HS-27A (cell line): ENCODE data around the gene SERPINA4.

Experiments used
- DNase-seq: peaks from one replicate; pipeline ENCODE4 v3.0.0-alpha.2; 2012; ENCODE audit warnings: low read depth, missing footprints

Gene SERPINA4

DNA sequence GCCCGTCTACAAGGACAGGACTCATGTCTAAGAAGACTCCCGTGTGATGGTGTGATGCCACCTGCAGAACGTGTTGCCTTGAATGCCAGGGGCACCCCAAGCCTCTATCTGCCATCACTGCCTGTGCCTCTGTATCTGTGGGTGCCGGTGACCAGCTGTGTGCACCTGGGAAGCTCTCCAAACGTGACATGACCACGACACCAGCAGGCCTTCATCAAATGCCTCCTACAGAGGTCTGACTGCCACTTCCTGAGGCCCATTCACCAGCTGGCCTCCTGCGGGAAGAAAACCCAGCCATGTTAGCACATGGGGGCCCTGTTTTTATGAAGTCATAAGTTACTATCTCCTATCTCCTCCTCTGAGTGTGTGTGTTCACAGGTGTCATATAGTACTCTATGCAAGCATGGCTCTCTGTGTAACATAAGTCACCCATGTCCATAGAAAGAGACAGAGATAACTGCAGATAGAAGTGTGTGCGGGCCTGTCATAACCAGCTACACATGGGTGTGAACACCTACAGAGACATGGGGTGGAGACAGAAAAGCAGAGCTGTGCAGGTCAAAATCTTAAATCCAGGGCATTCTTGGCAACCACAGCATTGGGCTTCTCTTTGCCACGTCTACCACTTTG, 18.3 kb upstream of the SERPINA4 start:
- no peak for DNase-seq

DNA sequence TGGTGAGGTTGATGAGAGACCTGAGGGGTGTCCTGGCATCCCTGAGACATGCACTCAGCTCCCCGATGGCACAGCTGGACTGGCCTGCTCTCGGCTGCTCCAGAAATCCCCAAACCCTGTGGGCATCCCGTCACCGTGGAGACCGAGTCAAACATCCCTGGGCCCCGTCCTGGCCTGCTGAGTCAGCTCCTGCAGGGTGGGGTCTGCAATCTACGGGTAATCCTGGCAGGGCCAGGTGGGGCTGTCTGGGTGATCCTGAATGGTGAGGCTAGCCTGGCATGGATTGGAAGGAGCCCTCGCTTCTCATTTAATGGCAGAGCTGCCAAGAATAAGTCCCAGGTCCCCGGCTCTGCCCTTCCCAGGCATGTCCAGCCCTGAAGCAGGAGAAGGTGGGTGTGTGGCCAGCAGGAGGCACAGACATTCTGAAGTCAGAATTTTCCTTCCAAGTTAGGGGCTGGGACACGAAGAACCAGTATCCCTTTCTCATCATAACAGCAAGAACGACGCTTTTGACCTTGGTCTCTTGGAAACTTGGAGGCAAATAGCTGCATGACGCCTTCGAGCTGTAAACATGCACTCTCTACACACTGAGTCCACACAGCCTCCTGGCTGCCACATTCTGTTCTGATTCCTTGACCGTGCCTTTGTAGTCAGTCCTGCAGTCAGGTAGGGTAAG, 17.7 kb upstream of the SERPINA4 start:
- no peak for DNase-seq

DNA sequence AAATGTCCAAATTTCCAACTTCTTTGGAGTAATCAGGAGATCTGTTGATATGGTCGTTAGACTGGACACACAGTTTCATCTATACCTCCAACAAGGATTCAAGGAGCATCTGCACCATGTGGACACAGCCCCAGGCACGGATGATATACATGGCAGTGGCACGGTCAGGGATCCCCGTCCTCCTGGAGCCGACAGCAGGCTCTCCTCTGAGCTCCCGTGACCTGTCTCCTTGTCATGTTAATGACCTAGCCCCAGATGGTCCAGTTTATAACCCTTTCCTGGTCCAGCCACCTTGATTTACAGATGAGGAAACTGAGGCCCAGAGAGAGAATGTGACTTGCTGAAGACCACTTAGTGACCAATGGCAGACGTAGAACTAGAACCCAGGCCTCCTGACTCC, 16.5 kb upstream of the SERPINA4 start:
- no peak for DNase-seq

DNA sequence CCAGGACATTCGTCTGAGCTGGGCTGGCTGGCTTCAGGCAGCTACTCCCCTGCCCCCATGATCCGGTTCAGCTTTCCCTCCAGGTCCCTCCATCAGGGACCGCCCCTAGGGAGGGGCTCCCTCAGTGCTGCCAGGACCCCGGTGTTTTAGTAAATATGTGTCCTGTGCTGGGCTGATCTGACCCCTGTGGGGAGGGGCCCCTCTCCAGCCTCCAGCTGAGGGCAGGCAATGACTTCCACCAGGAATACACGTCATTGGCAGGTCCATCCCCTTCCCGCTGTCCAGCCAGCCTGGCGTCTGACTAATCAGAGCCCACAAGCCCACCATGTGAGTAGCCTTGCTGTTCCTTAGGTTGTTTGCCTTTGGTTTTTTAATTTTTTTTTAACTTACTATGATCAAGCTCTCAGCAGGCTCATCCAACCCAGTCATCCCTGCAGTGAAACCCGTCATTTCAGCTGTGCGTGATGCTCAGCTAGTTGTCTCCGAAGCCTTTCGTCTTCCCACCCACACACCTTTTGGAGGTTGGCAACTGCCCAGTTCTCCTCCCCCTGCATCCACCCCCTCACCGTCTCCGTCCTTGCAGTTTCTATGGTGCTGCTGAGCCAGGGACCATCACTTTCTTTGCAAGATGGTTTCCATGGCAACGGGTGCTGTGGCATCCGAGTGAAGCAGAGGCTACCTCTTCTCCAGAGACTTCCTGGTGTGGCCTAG, 16.0 kb upstream of the SERPINA4 start:
- DNase-seq = no peak

DNA sequence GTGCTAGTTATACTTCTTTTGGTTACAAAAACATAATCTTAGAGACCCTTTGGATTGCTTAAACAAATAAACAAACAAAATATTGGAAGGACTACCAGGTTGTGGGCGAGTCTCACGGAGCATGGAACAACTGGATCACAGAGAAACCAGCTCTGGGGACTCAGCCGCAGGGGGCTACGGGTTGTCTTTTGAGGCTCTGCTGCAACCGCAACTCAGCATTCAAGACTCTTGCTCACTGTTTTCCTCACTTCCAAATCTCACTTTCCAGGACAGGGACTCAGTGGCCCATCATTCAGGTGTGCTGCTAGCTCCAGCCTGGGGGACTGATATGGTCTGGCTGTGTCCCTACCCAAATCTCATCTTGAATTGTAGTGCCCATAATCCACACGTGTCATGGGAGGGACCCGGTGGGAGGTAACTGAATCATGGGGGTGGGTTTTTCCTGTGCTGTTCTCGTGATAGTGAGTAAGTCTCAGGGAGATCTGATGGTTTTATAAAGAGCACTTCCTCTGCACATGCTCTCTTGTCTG, 14.0 kb upstream of the SERPINA4 start:
- DNase-seq = no peak

DNA sequence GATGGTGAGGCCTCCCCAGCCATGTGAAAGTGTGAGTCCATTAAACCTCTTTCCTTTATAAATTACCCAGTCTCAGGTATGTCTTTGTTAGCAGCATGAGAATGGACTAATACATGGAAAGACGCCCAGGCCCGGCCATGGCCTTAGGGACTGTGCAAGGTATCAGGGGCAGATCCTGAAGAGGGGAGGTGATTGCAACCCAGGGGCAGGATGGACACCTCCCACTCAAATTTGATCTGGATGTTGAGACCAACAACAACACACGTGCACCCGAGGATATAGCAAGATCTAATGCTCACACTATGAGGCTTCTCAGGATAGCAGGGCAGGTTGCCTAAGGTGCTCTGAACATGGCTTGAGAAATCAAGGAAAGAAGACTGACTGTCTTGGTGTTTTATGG, 13.5 kb upstream of the SERPINA4 start:
- DNase-seq = no peak

DNA sequence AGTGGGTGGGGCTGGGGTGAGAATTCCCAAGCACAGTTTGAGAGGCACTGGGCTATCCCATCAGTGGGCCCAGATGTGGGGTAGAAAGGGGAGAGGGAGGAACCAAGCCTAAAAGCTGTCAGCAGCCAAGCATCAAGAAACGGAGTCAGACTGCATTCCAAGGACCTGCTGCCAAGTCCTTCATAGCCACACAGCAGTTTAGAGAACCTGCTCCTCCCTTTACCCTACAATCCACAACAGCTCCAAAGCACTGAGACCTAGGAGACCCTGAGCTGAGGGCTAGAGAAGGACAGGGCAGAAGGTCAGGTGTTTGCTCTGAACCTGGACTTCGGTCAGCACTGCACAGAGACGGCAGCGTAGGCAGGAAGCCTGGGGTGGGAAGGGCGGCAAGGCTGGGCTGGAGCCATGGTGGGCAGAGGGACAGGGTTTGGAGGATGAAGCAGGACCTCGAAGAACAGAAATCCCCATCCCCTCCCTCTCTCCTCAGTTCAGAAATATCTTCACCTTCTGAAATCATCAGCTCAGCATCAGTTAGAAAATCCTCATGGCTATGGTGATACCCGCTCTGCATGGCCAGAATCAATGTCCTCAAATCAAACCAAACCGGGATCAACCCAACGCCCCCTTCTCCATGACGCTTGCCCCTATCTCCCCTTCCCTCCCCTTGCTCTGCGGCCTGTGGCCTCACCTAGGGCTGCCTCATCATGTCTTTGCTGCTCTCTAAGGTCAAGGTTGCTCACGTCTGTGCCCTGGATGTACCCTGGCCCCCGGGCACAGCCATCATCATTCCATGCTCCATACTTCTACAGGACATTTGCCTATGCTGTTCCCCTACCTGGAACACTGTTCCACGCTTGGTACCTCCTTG, 12.9 kb upstream of the SERPINA4 start:
- no peak for DNase-seq

DNA sequence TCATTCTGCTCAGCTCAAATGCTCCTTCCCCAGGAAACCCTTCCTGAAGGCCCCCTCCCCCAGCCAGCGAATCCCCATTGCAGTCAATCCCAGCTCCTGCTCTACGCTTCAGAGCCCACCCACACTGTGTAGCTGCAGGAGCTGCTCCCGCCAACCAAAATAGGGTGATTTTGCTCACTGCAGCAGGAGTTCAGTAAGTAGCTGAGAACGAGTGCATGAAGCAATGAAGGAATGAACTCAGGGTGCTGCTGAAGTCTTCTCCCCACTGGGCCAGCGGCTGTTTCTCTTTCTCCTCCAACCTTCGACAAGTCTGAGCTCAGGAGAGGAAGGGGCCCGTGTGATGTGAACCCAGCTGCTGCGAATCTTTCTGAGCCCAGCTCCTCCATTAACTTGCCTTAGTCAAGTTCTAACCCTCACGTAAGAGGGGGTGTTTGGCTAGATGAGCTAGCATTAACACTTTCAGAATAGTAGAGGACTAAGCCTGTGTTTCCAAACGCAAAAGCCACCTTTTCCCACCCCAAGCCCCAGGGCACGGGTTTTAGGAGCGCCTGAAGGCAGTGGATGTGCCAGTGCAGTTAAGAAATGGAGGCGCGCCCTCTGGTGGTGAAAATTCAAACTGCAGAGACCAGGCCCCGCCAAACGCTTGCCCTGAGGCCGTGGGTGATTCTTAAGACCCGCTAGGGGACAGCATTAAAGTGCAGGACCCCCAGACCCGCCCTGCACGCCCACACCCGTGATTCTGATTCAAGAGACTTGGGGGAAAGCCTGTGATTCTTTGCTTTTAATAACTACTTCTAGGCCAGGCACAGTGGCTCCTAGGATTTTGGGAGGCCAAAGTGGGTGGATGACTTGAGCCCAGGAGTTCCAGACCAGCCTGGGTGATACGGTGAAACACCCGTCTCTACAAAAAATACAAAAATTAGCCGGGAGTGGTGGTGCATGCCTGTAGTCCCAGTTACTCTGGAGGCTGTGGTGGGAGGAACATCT, 11.9 kb upstream of the SERPINA4 start:
- DNase-seq = no peak

DNA sequence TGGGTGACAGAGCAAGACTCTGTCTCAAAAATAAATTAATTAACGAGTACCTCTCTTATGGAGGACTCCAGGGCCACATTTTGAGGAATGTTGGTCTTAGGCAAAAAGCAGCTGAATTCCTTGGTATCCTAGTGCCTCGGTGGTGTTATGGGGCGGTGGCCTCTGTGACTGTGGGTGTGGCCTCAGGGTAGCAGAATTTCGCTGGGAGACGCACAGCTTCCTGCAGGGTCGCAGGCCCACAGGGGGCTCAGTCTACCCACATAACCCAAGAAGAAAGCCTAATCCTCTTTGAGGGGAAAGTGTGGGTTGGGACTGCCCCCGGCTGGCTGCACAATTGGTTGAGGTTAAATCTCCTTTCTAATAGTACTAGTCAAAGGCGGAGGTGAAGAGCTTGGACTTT, 11.2 kb upstream of the SERPINA4 start:
- no peak for DNase-seq

DNA sequence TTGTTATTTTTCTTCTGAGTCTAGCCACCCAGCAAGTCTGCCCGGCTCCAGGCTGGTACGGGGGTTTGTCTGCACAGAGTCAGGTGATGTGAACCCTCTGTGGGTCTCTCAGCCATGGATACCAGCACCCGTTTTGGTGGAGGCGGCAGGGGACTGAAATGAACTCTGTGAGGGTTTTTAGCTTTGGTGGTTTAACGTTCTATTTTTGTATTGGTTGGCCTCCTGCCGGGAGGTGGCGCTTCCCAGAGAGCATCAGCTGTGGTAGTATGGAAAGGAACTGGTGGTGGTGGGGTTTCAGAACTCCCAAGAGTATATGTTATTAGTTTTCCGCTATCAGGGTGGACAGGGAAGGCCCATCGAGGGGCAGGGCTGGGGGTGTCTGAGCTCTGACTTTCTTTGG, 5.3 kb upstream of the SERPINA4 start:
- no peak for DNase-seq

DNA sequence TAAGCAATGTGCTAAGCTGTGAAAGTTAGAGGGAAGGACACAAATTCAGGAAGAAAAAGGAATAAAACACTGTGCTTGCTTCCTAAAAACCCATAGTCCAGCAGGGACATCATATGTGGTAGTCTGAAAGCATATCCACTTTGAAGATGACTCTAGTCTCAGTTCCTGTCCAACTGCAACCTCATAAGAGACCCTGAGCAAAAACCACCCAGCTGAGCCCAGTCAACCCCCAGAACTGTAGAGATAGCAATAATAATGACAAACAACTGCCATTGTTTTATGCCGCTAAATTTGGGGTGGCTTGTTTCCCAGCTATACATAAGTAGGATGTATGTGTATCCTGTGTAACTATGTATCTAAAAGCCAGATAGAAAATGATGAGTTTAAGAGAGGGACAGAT, 3.9 kb upstream of the SERPINA4 start:
- DNase-seq = no peak

DNA sequence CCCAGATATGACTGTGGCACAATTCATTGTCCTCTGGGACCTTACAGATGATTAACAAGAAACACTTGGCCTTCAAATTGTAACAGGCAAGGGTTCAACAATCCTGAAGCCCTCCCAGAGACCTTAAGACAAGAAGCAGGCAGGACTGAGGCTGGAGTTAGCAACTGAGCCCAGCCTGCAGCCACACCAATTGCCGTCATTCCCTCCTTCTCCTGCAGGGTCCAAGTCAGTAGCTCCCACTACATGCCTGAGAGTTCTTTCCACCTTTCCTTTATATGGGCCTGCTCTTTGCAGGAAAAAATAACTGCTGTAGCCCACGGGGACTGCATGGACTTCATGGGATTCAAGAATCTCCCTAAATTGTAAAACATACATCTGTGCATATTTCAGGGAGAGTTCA, 2.4 kb upstream of the SERPINA4 start:
- no peak for DNase-seq

DNA sequence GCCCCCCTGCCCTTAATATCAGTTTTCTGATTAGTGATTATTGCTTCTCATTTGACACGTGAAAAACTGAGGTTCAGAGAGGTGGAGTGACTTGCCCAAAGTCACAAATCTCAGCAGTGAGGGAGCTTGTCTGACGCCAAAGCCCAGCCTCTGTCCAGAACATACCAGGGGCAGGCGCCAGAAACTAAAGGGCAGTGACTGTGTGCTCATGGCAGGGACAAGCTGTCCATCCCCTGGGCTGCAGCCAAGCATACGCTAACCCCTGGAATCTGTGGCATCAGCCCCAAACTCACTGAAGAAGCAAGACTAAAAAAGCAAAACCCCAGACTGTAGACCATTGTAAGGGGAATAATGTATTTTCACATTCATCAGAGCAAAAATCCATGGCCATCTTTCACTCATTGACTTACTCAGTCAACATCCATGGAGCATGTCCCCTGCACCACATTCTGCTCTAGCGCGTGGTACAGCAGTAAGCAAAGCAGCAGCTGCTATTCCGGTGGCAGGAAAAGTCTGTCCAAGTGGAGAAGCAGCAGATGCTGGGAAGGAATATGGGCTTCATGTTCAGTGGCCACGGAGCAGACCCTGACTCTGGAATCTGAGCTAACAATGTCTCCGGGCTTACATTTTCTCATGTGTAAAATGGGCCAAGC, 1.5 kb upstream of the SERPINA4 start:
- no peak for DNase-seq

DNA sequence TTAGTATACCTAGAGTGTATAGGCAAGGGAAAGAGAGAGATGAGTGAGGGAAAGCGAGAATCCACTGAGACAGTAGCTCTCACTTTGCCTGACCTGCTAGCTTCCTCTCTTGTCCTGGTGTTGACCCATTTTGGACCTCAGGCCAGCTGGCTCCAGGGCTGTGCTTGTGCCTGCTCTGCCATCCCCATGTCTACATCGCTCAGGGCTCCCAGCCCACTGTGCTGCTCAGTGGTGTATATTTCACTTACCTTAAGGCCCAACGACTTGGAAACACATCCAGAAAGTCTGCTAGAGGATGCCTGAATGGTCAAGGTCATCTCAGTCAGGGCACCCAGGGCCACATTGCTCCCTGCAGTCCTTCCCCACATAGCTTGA, 964 bp upstream of the SERPINA4 start:
- no peak for DNase-seq

DNA sequence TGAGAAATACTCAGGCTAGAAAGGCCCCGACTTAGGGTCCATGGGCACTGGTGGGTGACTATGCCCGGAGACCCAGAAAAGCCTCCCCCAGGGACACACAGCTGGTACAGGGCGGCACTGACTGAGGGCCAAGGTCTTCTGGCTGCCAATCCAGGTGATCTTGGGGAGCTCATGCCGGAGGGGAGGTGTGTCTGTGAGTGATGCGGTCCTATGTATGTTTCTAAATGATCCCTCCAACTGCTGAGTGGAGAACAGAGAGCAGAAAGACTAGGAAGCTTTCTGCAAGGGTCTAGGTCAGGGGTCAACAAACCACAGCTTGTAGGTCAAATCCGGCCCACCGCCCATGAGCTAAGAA, 391 bp downstream of the SERPINA4 start:
- DNase-seq = no peak

DNA sequence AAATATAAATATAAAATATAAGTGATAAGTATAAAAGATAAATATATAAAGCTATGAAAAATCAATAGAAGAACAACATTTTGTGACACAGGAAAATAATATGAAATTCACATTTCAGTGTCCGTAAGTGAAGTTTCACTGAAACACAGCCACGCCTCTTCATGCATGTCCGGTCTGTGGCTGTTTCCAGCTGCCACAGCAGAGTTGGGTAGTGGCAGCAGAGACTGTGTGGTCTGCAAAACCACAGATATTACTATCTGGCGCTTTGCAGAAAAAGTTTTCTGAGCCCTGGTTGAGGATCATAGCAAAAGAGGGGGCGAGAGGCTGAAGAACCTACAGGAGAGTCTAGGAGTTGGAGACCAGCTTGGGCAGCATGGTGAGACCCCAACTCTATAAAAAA, 780 bp downstream of the SERPINA4 start:
- no peak for DNase-seq

DNA sequence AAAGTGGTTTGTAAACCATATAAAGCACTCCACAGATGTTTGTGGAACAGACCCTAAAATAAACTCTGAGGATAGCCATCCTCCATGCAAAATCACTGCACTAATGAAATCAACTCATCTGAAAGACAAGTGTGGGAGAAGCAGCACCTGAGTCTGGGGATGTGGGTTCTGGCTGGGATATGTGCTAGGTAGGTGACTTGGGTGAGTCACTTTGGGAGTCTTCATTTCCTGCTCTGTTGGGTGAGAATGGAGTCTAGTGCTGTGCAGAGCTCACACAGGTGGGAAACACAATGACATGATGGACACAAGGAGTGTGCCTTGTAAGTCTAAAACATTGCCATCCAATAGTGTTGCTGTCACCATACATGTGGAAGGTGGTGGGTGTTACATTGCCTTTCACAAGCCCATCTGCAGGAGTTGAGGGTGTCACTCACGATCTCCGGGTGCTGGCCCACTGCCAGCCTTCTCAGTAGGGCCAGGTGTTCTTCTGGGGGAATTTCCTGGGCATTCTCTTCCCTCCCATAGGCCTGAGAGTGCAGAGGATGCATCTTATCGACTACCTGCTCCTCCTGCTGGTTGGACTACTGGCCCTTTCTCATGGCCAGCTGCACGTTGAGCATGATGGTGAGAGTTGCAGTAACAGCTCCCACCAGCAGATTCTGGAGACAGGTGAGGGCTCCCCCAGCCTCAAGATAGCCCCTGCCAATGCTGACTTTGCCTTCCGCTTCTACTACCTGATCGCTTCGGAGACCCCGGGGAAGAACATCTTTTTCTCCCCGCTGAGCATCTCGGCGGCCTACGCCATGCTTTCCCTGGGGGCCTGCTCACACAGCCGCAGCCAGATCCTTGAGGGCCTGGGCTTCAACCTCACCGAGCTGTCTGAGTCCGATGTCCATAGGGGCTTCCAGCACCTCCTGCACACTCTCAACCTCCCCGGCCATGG, 2.0 kb downstream of the SERPINA4 start:
- DNase-seq = no peak

DNA sequence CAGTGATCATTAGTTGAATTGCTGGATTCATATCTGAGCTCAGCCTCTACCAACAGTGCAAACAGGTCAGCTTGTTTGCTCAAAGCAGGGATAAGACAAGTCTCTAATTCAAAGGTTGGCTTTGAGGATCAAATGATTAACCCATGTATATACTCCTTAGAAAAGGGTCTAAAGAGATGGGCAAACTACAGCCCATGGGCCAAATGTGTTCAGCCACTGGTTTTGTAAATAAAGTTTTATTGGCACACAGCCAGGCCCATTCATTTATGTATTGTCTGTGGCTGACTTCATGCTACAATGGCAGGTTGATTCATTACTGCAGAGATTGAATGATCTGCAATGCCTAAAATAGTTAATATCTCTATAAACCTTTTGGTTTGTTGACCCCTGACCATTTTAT, 3.1 kb downstream of the SERPINA4 start:
- no peak for DNase-seq

DNA sequence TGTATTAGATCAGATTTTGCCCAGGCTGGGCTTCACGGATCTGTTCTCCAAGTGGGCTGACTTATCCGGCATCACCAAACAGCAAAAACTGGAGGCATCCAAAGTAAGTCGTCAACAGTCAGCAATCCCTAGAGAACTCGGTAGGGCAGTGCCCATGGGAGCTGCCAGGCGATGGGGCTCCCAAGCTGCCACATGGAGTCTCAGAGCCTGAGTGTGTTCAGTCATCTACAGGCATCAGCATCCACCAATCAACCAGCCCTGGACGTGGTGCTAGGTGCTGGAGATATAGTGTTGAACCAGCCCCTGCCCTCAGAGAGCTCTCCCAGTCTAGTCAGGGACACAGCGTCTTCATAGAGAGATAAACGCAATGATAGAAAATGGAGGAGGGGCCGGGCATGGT, 6.9 kb downstream of the SERPINA4 start:
- no peak for DNase-seq
